ENCODE measurements around the gene TPX2.
A peak's percentile ranks its signal among the peaks of the same experiment; 100 is the strongest.

- TF ChIP-seq EP300 (IDR thresholded peaks at IDR 0.05): 0 out of 5 replicates have a peak, but pooled peaks of 1 of the 2 experiments have one; percentile 11
- no peak for TF ChIP-seq CHD2 (IDR thresholded peaks at IDR 0.05; ENCODE audit: low read length, partially characterized antibody)
- peak; percentile 45 for TF ChIP-seq POLR2A (IDR thresholded peaks at IDR 0.05; ENCODE audit: low read length)
- no peak for TF ChIP-seq NR3C1 (IDR thresholded peaks at IDR 0.05)
- TF ChIP-seq, protein P1, sequence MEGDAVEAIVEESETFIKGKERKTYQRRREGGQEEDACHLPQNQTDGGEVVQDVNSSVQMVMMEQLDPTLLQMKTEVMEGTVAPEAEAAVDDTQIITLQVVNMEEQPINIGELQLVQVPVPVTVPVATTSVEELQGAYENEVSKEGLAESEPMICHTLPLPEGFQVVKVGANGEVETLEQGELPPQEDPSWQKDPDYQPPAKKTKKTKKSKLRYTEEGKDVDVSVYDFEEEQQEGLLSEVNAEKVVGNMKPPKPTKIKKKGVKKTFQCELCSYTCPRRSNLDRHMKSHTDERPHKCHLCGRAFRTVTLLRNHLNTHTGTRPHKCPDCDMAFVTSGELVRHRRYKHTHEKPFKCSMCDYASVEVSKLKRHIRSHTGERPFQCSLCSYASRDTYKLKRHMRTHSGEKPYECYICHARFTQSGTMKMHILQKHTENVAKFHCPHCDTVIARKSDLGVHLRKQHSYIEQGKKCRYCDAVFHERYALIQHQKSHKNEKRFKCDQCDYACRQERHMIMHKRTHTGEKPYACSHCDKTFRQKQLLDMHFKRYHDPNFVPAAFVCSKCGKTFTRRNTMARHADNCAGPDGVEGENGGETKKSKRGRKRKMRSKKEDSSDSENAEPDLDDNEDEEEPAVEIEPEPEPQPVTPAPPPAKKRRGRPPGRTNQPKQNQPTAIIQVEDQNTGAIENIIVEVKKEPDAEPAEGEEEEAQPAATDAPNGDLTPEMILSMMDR (IDR thresholded peaks at IDR 0.05): peak; percentile 32; the same call in 1 of the 3 replicates
- TF ChIP-seq ZC3H11A (IDR thresholded peaks at IDR 0.05): no peak
- TF ChIP-seq SMC3 (IDR thresholded peaks at IDR 0.05): peak; percentile 46; the same call in 2 of the 3 replicates
- no peak for TF ChIP-seq EHMT2 (IDR thresholded peaks at IDR 0.05; ENCODE audit: low read depth)
Measured at GRCh38 chr20:31722257-31723068, 16.6 kb upstream of the TPX2 start, which contains the start of gene BCL2L1.
